ENCODE results near the gene STX17. TPM values are rescaled to one million over a fixed set of nuclear protein-coding genes. Genes with fewer than 3 reads are reported as not detected.

The STX17 gene
- total RNA-seq, 4 donors from 2014 or later, result 6.7 to 363 (median 37.1) TPM

DNA sequence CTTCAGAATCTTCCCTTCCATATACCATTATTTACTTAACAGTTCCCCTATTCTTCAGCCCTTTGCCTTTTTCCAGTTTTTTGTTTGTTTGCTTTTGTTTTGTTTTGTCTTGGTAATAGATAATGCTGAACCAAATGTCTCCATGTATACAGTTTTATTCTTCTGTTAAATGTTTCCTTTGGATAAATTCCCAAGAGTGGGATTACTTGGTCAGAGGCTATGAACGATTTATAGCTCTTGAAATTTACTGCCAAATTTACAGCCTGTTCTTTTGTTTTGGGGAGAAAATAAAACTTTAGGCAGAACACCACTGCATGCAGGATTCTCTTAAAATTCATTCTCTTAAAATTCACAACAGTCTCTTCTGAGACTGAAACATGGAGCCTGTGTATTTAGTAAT, 46.2 kb upstream of the STX17 start:
- no peaks in the 10 kb centered on the region for H3K9me3 ChIP-seq
- TF ChIP-seq EP300 (IDR thresholded peaks at IDR 0.05; ENCODE audit: low read depth) (no peak), POLR2AphosphoS5 (IDR thresholded peaks at IDR 0.05) (no peak), POLR2A (IDR thresholded peaks at IDR 0.05) (no peak)
- TF ChIP-seq, protein P1, sequence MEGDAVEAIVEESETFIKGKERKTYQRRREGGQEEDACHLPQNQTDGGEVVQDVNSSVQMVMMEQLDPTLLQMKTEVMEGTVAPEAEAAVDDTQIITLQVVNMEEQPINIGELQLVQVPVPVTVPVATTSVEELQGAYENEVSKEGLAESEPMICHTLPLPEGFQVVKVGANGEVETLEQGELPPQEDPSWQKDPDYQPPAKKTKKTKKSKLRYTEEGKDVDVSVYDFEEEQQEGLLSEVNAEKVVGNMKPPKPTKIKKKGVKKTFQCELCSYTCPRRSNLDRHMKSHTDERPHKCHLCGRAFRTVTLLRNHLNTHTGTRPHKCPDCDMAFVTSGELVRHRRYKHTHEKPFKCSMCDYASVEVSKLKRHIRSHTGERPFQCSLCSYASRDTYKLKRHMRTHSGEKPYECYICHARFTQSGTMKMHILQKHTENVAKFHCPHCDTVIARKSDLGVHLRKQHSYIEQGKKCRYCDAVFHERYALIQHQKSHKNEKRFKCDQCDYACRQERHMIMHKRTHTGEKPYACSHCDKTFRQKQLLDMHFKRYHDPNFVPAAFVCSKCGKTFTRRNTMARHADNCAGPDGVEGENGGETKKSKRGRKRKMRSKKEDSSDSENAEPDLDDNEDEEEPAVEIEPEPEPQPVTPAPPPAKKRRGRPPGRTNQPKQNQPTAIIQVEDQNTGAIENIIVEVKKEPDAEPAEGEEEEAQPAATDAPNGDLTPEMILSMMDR (IDR thresholded peaks at IDR 0.05), result no peak
- no peak overlapping the region for H3K27ac ChIP-seq
- intact Hi-C loops (cut with DNase I; ENCODE audit: low total_unique reads), result no loop called here
- H3K36me3 ChIP-seq, result no peaks in the 10 kb centered on the region
- H3K4me3 ChIP-seq, result no peak overlapping the region
- DNase-seq, result no peak
- no peaks in the 10 kb centered on the region for H3K4me1 ChIP-seq
- in situ Hi-C loops (cut with MboI; ENCODE audit: low pct_ligation_motif_present in 1 of 4, low pct_unique_long_range_greater_than_20kb in 1 of 4, low sequenced_read_pairs in 3 of 4), result no loop called here
- H3K27me3 ChIP-seq, result no peaks in the 10 kb centered on the region
- 66 to 73% methylated on average over 1 of the region's 1 CpG for WGBS, 2 donors (ENCODE audit: low coverage in 1 of 2)

DNA sequence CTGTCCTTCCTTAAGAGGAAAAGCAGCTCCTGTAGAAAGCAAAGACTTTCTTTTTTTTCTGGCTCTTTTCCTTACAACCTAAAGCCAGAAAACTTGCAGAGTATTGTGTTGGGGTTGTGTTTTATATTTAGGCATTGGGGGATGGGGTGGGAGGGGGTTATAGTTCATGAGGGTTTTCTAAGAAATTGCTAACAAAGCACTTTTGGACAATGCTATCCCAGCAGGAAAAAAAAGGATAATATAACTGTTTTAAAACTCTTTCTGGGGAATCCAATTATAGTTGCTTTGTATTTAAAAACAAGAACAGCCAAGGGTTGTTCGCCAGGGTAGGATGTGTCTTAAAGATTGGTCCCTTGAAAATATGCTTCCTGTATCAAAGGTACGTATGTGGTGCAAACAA, 42.5 kb upstream of the STX17 start:
- H3K27me3 ChIP-seq, result no peaks in the 10 kb centered on the region
- TF ChIP-seq POLR2A (IDR thresholded peaks at IDR 0.05), result no peak
- TF ChIP-seq EP300 (IDR thresholded peaks at IDR 0.05; ENCODE audit: low read depth), result no peak
- TF ChIP-seq POLR2AphosphoS5 (IDR thresholded peaks at IDR 0.05), result no peak
- TF ChIP-seq, protein P1 (IDR thresholded peaks at IDR 0.05), result no peak
- WGBS, 2 donors (ENCODE audit: low coverage in 1 of 2), result 82 to 92% methylated on average over 2 of the region's 2 CpGs
- no peaks in the 10 kb centered on the region for H3K36me3 ChIP-seq
- no peak overlapping the region for H3K27ac ChIP-seq
- DNase-seq, result no peak
- H3K4me1 ChIP-seq, result no peaks in the 10 kb centered on the region
- intact Hi-C loops (cut with DNase I; ENCODE audit: low total_unique reads) (no loop called here), in situ Hi-C loops (cut with MboI; ENCODE audit: low pct_ligation_motif_present in 1 of 4, low pct_unique_long_range_greater_than_20kb in 1 of 4, low sequenced_read_pairs in 3 of 4) (no loop called here)
- no peaks in the 10 kb centered on the region for H3K9me3 ChIP-seq
- no peak overlapping the region for H3K4me3 ChIP-seq

DNA sequence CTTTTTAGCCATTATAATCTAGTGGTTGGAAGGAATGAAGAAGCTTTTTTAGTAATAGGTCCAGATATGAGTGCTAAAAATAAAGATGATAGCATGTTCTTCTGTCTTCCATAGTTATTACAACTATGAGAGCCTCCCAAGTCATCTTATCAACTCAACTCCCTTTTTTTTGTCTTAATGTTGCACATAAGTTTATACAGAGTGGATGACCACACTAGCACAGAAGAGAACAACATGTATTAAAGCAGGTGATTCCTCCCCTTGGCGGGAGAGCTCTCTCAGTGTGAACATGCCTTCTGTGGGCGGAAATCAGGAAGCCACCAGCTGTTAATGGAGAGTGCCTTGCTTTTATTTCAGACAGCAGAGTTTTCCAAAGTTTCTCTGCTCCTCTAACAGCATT, 40.1 kb upstream of the STX17 start:
- Histone ChIP-seq H3K36me3 (no peaks in the 10 kb centered on the region), H3K9me3 (no peaks in the 10 kb centered on the region), H3K27me3 (no peaks in the 10 kb centered on the region), H3K4me3 (no peak overlapping the region), H3K27ac (no peak overlapping the region), H3K4me1 (no peaks in the 10 kb centered on the region)
- in situ Hi-C loops (cut with MboI; ENCODE audit: low pct_ligation_motif_present in 1 of 4, low pct_unique_long_range_greater_than_20kb in 1 of 4, low sequenced_read_pairs in 3 of 4), result no loop called here
- DNase-seq, result no peak
- no peak for TF ChIP-seq POLR2AphosphoS5 (IDR thresholded peaks at IDR 0.05)
- no peak for TF ChIP-seq EP300 (IDR thresholded peaks at IDR 0.05; ENCODE audit: low read depth)
- TF ChIP-seq POLR2A (IDR thresholded peaks at IDR 0.05), result no peak
- TF ChIP-seq, protein P1 (IDR thresholded peaks at IDR 0.05), result no peak
- 82% methylated on average over 2 of the region's 2 CpGs for WGBS, 2 donors (ENCODE audit: low coverage in 1 of 2)
- intact Hi-C loops (cut with DNase I; ENCODE audit: low total_unique reads), result no loop called here

DNA sequence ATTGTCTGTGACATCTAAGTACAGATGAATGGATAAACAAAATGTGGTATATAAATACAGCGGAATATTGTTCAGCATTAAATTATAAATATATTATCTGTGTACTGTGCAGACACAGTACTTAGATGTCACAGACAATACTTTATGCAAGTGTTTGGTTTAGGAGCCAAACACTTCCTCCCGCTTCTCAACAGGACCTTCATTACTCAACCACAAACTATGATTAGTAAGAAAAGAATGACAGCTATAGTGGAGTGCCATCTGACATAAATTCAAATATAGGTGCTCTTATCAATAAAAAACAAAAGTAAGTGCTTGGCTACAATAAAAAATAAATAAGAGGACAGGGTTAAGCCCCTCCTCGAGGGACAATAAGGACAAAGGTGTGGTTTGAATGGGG, 38.9 kb upstream of the STX17 start:
- Histone ChIP-seq H3K27ac (no peak overlapping the region), H3K9me3 (no peaks in the 10 kb centered on the region), H3K36me3 (no peaks in the 10 kb centered on the region), H3K27me3 (no peaks in the 10 kb centered on the region), H3K4me3 (no peak overlapping the region), H3K4me1 (no peaks in the 10 kb centered on the region)
- TF ChIP-seq EP300 (IDR thresholded peaks at IDR 0.05; ENCODE audit: low read depth) (no peak), POLR2AphosphoS5 (IDR thresholded peaks at IDR 0.05) (no peak), POLR2A (IDR thresholded peaks at IDR 0.05) (no peak)
- TF ChIP-seq, protein P1 (IDR thresholded peaks at IDR 0.05), result no peak
- intact Hi-C loops (cut with DNase I; ENCODE audit: low total_unique reads) (no loop called here), in situ Hi-C loops (cut with MboI; ENCODE audit: low pct_ligation_motif_present in 1 of 4, low pct_unique_long_range_greater_than_20kb in 1 of 4, low sequenced_read_pairs in 3 of 4) (no loop called here)
- no peak for DNase-seq
- WGBS, 2 donors (ENCODE audit: low coverage in 1 of 2), result 41 to 47% methylated on average over 3 of the region's 3 CpGs
